ENCODE results near the gene KLHL12. TPM values are rescaled to one million over a fixed set of nuclear protein-coding genes. Genes with fewer than 3 reads are reported as not detected.
"Not testable (repeated sequence)": the region's sequence is repeated elsewhere in the genome, so short reads cannot be mapped to it uniquely, and the experiment has no call there.

The KLHL12 gene
- total RNA-seq, 2 experiments from 2014 or later: 33.9 to 46.2 TPM

DNA sequence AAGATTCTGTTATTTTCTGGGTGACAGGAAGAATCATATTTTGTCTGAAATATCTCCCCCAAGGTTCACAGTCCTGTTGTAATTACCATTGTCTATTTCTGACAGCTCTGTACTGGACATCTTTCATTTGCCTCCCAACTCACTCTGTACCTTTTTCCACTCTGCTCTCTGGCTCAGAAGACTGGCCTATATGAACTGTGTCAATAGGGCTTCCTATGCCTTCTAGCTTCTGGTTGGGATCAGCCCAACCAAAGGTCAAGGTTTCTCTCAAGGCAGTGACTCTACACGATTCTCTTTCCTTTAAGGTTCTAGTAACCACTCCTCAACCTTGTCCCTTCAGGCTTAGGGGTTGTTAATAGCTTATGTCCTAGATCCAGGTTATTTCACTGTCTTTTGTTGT lies 17.5 kb downstream of the KLHL12 start:
- no peak for DNase-seq (ENCODE audit: low spot score)
- H3K27ac ChIP-seq (ENCODE audit: low read depth, low read length, poor library complexity, severe bottlenecking): no peak overlapping the region
- no peaks in the 10 kb centered on the region for H3K4me1 ChIP-seq (ENCODE audit: insufficient read depth, low read length, poor library complexity, severe bottlenecking)
- H3K4me3 ChIP-seq (ENCODE audit: low read depth, low read length, poor library complexity, severe bottlenecking): no peak overlapping the region
- H3K9me3 ChIP-seq (ENCODE audit: low read length): no peaks in the 10 kb centered on the region
- TF ChIP-seq EZH2phosphoT487 (IDR thresholded peaks at IDR 0.05; ENCODE audit: borderline replicate concordance, low read depth, low read length): no peak
- TF ChIP-seq CTCF (conservative IDR thresholded peaks at IDR 0.05; ENCODE audit: low read length): no peak
- H3K9me2 ChIP-seq (ENCODE audit: insufficient read depth, low read length): no peaks in the 10 kb centered on the region
- BruUV-seq (replicated peaks): TSS peak; percentile 33
- H2AFZ ChIP-seq (ENCODE audit: low read length): no peak overlapping the region
- intact Hi-C loops (cut with micrococcal nuclease; ENCODE audit: unreplicated experiment): no loop called here
- H4K20me1 ChIP-seq (ENCODE audit: insufficient read depth, low read length): no peaks in the 10 kb centered on the region
- H3K79me2 ChIP-seq (ENCODE audit: insufficient read depth, low read depth, low read length): no peaks in the 10 kb centered on the region
- ChIA-PET POLR2A (interaction anchor here (0.6 to 1.7 kb wide), 2 partner anchors 21 to 71 kb away, joined by 3 to 4 read pairs; partner anchors contain the start of gene RABIF), CTCF (ENCODE audit: unreplicated experiment) (no interaction called here)
- peaks cover 90% of the 10 kb centered on the region for H3K36me3 ChIP-seq (ENCODE audit: insufficient read depth, low read length)
- H3K4me2 ChIP-seq (ENCODE audit: low read length): no peak overlapping the region

DNA sequence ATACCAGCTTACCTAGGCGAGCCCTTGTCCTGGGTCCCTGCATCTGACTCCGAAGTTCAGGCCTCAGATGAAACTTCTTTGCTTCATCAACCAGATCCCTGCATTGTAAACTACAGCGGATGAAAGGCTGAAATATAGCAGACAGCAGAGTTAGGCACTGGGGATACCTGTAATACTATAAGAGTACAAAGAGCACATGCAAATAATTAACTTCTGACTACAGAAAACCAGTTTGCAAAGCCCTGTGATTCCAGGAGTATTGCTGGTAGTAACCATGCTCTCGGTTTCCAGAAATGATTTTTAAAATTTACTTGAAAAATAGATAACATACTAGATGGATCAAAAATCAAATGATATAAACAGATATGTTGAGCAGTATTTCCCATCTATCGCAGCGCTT lies 18.0 kb downstream of the KLHL12 start:
- Histone ChIP-seq H3K27ac (ENCODE audit: low read depth, low read length, poor library complexity, severe bottlenecking) (no peak overlapping the region), H3K4me3 (ENCODE audit: low read depth, low read length, poor library complexity, severe bottlenecking) (no peak overlapping the region), H2AFZ (ENCODE audit: low read length) (no peak overlapping the region), H3K36me3 (ENCODE audit: insufficient read depth, low read length) (peaks cover 90% of the 10 kb centered on the region), H3K4me1 (ENCODE audit: insufficient read depth, low read length, poor library complexity, severe bottlenecking) (no peaks in the 10 kb centered on the region), H3K79me2 (ENCODE audit: insufficient read depth, low read depth, low read length) (no peaks in the 10 kb centered on the region), H3K9me2 (ENCODE audit: insufficient read depth, low read length) (no peaks in the 10 kb centered on the region), H3K4me2 (ENCODE audit: low read length) (no peak overlapping the region), H4K20me1 (ENCODE audit: insufficient read depth, low read length) (no peaks in the 10 kb centered on the region), H3K9me3 (ENCODE audit: low read length) (no peaks in the 10 kb centered on the region)
- BruUV-seq (replicated peaks): no TSS peak
- intact Hi-C loops (cut with micrococcal nuclease; ENCODE audit: unreplicated experiment): no loop called here
- DNase-seq (ENCODE audit: low spot score): no peak
- ChIA-PET CTCF (ENCODE audit: unreplicated experiment) (no interaction called here), POLR2A (interaction anchor here (1.7 kb wide), 1 partner anchor 20 kb away, joined by 4 read pairs; the partner anchor contains the start of gene RABIF)
- TF ChIP-seq EZH2phosphoT487 (IDR thresholded peaks at IDR 0.05; ENCODE audit: borderline replicate concordance, low read depth, low read length) (no peak), CTCF (conservative IDR thresholded peaks at IDR 0.05; ENCODE audit: low read length) (no peak)

GRCh38 chr1:202905331-202905730 lies 21.7 kb downstream of the KLHL12 start:
- Histone ChIP-seq H2AFZ (ENCODE audit: low read length) (no peak overlapping the region), H3K9me3 (ENCODE audit: low read length) (no peaks in the 10 kb centered on the region), H3K9me2 (ENCODE audit: insufficient read depth, low read length) (no peaks in the 10 kb centered on the region), H3K36me3 (ENCODE audit: insufficient read depth, low read length) (peaks cover 90% of the 10 kb centered on the region), H4K20me1 (ENCODE audit: insufficient read depth, low read length) (no peaks in the 10 kb centered on the region), H3K4me1 (ENCODE audit: insufficient read depth, low read length, poor library complexity, severe bottlenecking) (no peaks in the 10 kb centered on the region), H3K27ac (ENCODE audit: low read depth, low read length, poor library complexity, severe bottlenecking) (no peak overlapping the region), H3K4me2 (ENCODE audit: low read length) (no peak overlapping the region), H3K4me3 (ENCODE audit: low read depth, low read length, poor library complexity, severe bottlenecking) (no peak overlapping the region), H3K79me2 (ENCODE audit: insufficient read depth, low read depth, low read length) (no peaks in the 10 kb centered on the region)
- BruUV-seq (replicated peaks): no TSS peak
- DNase-seq (ENCODE audit: low spot score): no peak
- no peak for TF ChIP-seq EZH2phosphoT487 (IDR thresholded peaks at IDR 0.05; ENCODE audit: borderline replicate concordance, low read depth, low read length)
- no peak for TF ChIP-seq CTCF (conservative IDR thresholded peaks at IDR 0.05; ENCODE audit: low read length)
- intact Hi-C loops (cut with micrococcal nuclease; ENCODE audit: unreplicated experiment): no loop called here
- ChIA-PET CTCF (ENCODE audit: unreplicated experiment) (no interaction called here), POLR2A (no interaction called here)

- H3K27ac ChIP-seq (ENCODE audit: low read depth, low read length, poor library complexity, severe bottlenecking); H3K9me2 ChIP-seq (ENCODE audit: insufficient read depth, low read length); H2AFZ ChIP-seq (ENCODE audit: low read length); H3K9me3 ChIP-seq (ENCODE audit: low read length); H4K20me1 ChIP-seq (ENCODE audit: insufficient read depth, low read length); H3K79me2 ChIP-seq (ENCODE audit: insufficient read depth, low read depth, low read length); H3K4me3 ChIP-seq (ENCODE audit: low read depth, low read length, poor library complexity, severe bottlenecking); DNase-seq (ENCODE audit: low spot score); H3K4me2 ChIP-seq (ENCODE audit: low read length); BruUV-seq (replicated peaks); CTCF ChIA-PET (ENCODE audit: unreplicated experiment); H3K4me1 ChIP-seq (ENCODE audit: insufficient read depth, low read length, poor library complexity, severe bottlenecking); intact Hi-C loops (cut with micrococcal nuclease; ENCODE audit: unreplicated experiment): not testable (repeated sequence)
- H3K36me3 ChIP-seq (ENCODE audit: insufficient read depth, low read length): peaks cover 89% of the 10 kb centered on the region
- POLR2A ChIA-PET: interaction anchor here (0.6 to 0.8 kb wide), 3 partner anchors 9 to 24 kb away, joined by 3 to 6 read pairs (median 3); partner anchors contain the start of gene KLHL12
Measured at GRCh38 chr1:202903808-202904207, 23.2 kb downstream of the KLHL12 start.
